GM21526 (cell line): ENCODE results near the gene AP3S2.
"Not testable (repeated sequence)": the region's sequence is repeated elsewhere in the genome, so short reads cannot be mapped to it uniquely, and the experiment has no call there.

ENCODE experiments used
- ATAC-seq: cut with Tn5 transposase; IDR thresholded peaks from one replicate; pipeline ENCODE4 v1.9.1; 2021; ENCODE audit warnings: moderate library complexity; ENCODE audit not compliant: unreplicated experiment, low FRiP score

Gene AP3S2

DNA sequence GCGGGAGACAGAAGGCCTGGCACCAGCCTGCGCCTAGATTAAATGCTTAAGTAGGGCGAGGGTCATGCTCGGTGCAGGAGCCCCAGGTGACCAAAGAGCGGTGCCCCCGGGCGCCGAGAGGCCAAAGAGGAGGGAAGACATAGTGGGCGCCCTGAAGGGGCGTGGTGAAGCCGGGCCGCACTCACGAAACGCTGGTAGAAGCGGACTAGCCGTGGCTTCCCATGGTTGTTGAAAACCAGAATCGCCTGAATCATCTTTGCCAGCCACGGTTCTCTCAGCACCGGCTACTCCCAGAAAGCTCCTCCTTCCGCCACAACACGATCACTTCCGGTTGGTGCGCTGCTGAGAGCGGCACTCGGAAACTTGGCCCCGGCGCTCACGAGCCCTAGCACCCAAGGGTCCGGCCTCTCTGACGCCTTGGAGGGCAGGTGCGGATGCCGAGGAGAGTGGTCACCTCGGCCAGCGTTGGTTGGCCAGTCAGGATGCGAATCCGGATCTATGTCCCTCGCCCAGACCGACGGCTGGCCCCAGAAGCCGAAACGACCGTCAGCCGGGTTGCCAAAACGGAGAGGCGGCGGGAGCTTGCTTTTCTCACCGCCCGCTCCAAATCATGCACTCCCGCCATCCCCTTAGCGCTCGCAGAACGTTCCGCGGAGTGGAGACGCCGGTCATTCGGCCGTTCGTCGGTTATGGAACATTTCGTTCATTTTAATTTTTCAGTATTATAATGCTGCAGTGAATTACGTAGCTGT lies at the start of gene AP3S2:
Gene AP3S2, minus strand, starts transcription at position 299 of the 752 bp plus-strand sequence. Its CDS starts 45 bp downstream, at position 254.
- peak; percentile 87 for ATAC-seq

DNA sequence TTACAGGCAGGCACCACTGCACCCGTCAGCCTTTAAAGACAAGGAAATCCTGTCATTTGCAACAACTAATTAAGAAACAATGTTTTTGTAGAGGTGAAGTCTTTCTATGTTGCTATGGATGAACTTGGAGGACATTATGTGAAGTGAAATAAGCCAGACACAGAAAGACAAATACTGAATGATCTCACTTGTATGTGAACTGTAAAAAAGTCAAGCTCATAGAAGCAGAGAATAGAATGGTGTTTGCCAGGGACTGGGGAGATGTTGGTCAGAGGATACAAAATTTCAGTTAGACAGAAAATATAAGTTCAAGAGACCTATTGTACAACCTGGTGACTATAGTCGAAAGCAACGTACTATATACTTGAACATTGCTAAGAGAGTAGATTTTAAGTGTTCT lies 46.1 kb upstream of the AP3S2 start:
- no peak for ATAC-seq

DNA sequence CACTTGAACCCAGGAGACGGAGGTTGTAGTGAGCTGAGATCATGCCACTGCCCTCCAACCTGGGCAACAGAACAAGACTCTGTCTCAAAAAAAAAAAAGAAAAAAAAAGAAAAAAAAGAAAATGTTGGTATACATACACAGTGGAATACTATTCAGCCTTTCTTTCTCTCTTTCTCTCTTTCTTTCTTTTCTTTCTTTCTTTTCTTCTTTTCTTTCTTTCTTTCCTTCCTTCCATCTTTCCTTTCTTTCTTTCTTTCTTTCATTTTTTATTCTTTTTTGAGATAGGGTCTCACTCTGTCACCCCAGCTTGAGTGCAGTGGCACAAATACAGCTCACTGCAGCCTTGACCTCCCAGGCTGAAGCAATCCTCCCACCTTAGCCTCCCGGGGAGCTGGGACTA lies 45.6 kb upstream of the AP3S2 start:
- not testable (repeated sequence) for ATAC-seq

- no peak for ATAC-seq
Measured at GRCh38 chr15:89937365-89938350, 43.9 kb upstream of the AP3S2 start.

DNA sequence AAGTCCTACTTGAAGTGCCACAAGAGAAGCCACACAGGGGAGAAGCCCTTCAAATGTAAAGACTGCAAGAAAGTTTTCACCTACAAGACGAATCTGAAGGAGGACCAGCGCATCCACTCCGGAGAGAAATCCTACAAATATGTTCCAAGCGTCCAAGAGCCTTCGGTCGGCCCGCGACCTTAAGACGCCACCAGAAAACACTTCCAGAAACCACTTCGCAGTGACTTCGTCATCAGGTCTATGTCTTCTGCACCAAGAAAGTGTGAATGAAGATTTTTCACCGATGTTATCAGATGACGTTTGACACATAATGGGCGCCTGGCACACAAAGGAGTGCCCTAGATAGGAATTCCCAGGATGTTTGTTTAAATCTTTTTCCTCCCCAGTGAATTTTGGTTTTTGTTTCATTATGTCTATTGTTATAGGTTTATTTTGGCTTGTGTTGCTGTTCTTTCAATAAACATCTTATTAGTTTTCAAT lies 43.0 kb upstream of the AP3S2 start:
- no peak for ATAC-seq

DNA sequence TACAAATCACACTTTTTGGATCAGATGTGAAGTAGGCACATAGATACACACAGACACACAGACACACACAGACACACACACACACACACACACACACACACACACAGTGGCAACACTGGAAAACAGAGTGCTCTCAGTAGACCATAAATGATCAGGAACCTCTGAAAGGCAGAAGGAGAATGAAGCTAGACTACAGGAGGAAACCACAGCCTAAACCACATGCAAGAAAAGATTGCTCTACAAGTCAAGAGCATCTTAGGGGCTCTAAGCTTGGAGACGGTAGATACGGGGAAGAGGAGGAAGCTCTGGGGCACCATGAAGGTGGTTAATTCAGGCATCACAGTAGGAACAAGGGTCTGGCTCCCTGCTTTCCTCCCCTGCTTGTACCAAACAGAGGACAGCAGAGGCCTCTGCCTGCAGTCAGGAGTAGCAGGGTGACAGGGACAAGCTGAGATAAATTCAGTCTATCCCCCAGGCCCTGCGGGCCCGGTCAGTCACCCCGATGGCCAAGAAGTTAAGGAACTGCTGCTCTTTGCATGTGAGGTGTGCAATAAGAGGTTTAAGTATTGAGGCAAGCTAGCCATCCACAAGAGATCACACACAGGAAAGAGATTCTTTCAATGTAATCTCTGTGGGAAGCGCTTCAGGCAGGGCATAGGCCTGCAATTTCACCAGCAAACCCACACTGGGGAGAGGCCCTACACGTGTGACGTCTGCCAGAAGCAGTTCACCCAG lies 42.4 kb upstream of the AP3S2 start:
- ATAC-seq, result no peak

- ATAC-seq, result no peak
Measured at GRCh38 chr15:89932880-89933279, 39.1 kb upstream of the AP3S2 start.

- no peak for ATAC-seq
Measured at GRCh38 chr15:89928421-89928820, 34.6 kb upstream of the AP3S2 start.

GRCh38 chr15:89926158-89926557 lies 32.4 kb upstream of the AP3S2 start:
- no peak for ATAC-seq

DNA sequence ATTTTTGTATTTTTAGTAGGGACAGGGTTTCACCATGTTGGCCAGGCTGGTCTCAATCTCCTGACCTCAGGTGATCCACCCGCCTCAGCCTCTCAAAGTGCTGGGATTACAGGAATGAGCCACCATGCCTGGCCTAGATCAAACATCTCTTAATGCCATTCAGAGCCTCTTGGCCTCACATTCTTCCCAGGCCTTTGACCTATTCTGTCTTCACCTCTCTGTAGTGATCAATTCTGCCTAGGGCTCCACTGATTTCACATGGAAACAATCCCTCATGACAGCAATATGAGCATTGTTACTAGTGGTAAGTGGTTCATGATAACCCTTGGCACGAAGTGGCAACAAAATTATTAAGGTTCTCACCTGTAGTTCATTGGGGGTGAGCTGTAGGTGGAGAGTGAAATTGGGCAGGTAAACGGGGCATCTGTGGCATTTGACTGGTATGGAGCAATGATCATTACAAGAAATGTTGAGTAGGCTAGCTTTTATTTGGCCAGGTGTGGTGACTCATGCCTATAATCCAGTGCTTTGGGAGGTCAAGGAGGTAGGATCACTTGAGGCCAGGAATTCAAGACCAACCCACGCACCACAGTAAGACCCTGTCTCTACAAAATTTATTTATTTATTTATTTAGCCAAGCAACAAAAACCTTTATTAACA lies 23.8 kb upstream of the AP3S2 start:
- ATAC-seq, result no peak

DNA sequence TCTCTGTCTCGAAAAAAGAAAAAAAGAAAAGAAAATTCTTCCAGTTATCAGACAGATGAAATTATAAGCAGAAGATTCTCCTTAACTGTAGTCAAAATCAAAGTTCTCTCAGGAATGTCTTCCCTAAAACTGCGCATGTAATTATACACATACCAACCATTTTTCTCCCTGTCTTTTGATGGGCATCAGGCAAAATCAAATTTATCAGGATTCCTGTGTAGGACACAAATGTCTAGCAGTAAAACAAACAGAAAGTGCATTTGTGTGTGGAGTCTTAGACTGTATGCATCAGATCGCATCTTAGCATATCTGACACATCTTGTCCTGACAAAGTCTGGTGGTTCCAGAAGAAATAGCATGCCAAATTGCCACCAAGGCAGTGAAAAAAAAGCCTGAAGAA lies 22.9 kb upstream of the AP3S2 start:
- no peak for ATAC-seq

DNA sequence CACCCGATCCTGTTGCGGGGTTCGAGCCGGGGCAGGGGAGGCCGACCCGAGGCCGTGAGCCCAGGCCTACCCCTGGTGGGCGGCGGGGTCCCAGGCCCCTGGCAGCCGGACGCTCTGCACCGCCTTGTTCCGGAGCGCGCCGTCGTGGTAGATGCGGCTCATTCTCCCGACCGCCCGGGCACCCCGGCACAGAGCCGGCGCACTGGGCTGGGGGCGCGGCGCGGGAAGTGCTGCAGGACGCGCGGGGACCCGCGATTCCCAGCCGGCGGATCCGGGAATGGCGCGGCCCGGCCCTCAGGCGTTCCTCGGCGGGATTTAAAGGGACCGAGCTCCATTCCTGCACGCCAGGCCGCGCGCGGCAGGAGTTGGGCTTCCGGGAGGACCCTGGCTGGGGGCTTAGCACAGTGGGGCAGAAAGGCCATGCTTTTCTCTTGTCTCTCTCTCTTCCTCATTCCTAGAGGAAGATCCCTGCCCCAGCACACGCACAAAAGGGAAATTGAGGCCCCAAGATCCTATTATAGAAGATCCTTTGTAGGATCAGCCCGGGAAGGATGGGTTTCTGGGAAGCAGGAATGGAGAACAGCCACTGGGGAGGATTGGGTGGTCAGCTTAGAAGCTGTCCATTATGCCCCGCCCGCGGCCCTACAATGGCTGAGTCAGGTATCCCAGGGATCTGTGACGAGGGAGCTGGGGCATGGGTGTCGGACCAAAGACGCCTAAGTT lies 19.0 kb upstream of the AP3S2 start, which contains the start of gene ARPIN:
Gene ARPIN, minus strand, starts transcription at position 279 of the 723 bp plus-strand sequence. Its CDS starts 117 bp downstream, at position 162.
- ATAC-seq, result no peak

- ATAC-seq, result no peak
Measured at GRCh38 chr15:89912145-89912673, 18.4 kb upstream of the AP3S2 start.

DNA sequence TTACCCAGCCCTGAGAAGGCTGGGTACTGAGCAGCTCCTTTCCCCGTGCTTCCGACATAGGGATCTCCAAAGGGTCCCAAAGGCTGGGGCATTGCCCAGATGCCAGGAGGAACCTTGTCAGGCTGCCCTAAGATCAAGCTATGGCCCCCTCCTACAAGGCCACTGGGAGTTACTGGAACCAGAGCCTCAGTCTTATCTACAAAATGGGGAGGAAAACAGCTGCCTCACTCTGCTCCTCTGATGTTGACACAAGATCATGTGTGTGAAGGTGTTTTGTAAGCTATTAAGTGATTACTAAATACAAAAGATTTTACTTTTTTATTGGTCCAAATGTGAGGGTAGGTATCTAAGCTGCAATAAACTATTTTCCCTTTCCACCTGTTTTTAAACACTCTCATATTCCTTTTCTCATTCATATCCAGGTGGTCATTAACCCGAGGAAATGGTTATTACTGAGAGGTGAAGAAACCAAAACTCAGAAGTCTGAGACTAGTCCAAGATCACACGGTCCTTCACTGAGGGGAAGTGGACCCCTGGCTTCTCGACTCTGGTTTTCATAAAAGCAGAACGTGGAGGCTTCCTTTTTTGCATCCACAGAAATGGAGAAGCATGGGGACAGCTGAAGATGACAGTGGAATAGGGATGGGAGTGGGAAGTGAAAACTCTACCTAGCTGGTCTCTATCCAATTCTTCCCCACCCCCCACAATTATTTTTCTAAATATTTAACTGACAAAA lies 17.3 kb upstream of the AP3S2 start:
- ATAC-seq, result no peak

GRCh38 chr15:89909611-89910010 lies 15.8 kb upstream of the AP3S2 start:
- no peak for ATAC-seq

GRCh38 chr15:89908226-89908625 lies 14.4 kb upstream of the AP3S2 start:
- ATAC-seq, result no peak

- no peak for ATAC-seq
Measured at GRCh38 chr15:89907289-89907688, 13.5 kb upstream of the AP3S2 start.

GRCh38 chr15:89905846-89906378 lies 12.1 kb upstream of the AP3S2 start:
- ATAC-seq, result no peak
